IMR-90 (cell line): ENCODE measurements around the gene ZBTB4.

Experiments
- CTCF ChIP-seq: conservative IDR thresholded peaks from 2 replicates; pipeline ENCODE4 v1.5.1; 2012; ENCODE audit warnings: mild to moderate bottlenecking, low read depth, low read length, improper control_type of control experiment
- POLR2A ChIP-seq: IDR thresholded peaks from 2 replicates; pipeline ENCODE4 v1.6.1; 2012; ENCODE audit warnings: mild to moderate bottlenecking, low read depth, low read length
- RAD21 ChIP-seq: IDR thresholded peaks from 2 replicates; pipeline ENCODE4 v1.6.1; 2012; ENCODE audit warnings: low read length, improper control_type of control experiment
- USF2 ChIP-seq: fragments of 150-350 bp; IDR thresholded peaks from 2 replicates; pipeline ENCODE4 v1.6.1; 2017; ENCODE audit warnings: mild to moderate bottlenecking, antibody characterized with exemption, low read length, low read depth

- TF ChIP-seq CTCF = no peak
- no peak for TF ChIP-seq USF2
- no peak for TF ChIP-seq POLR2A
- TF ChIP-seq RAD21 = no peak
These were observed 33.6 kb upstream of the ZBTB4 start for GRCh38 chr17:7512824-7513540.
